A549 (cell line): ENCODE measurements around the gene ELP2.

ENCODE experiments used
- HDAC2 ChIP-seq: fragments of 200-600 bp; sonication (generic); IDR thresholded peaks from 2 replicates; pipeline ENCODE4 v1.6.1; 2016
- NFE2L2 ChIP-seq: fragments of 150-350 bp; conservative IDR thresholded peaks from 2 replicates; pipeline ENCODE4 v1.6.1; 2014; ENCODE audit warnings: low read length
- POLR2A ChIP-seq: IDR thresholded peaks from 2 replicates; pipeline ENCODE4 v1.6.1; 2012; ENCODE audit warnings: mild to moderate bottlenecking, low read length
- TF ChIP-seq, protein P1 (sequence below): IDR thresholded peaks from 2 replicates; pipeline ENCODE4 v1.6.1; 2012
- TF ChIP-seq, protein P2 (sequence below): fragments of >200 bp; sonication (Bioruptor Twin); formaldehyde crosslinking; IDR thresholded peaks from 3 replicates; pipeline ENCODE4 v1.5.1; 2016

DNA sequence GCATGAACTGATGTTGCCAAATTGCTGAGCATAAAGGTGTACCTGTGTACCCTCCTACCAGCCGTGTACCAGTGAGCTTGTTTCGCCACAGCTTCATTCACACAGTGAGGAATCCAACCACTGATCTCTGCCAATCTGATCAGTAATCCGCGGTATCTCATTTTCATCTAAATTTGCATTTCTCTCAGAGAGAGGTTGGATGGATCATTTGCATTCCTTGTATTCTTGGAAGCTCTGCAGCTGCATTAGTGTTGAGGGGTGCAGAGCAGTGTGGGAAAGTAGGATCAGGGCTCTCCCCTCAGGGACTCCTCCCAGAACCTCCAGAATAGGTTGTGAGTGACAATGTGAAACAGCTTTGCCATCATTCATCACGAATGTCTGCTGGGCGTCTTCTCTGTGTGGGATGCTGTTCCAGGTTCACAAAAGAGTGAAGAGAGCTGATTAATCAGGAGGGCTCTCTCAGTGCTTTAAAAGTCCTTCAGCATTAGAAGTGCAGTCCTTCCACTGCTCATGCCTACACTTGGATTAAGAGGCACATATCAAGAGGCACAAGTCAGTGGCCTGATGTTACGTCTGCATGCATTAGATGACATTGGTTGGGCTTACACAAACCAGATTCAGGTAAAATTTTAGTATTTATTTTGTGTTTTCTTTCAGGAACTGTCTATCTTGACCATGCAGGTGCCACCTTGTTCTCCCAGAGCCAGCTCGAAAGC is 65.1 kb downstream of the ELP2 start:
- TF ChIP-seq, protein P1, sequence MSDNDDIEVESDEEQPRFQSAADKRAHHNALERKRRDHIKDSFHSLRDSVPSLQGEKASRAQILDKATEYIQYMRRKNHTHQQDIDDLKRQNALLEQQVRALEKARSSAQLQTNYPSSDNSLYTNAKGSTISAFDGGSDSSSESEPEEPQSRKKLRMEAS, result no peak
- TF ChIP-seq, protein P2, sequence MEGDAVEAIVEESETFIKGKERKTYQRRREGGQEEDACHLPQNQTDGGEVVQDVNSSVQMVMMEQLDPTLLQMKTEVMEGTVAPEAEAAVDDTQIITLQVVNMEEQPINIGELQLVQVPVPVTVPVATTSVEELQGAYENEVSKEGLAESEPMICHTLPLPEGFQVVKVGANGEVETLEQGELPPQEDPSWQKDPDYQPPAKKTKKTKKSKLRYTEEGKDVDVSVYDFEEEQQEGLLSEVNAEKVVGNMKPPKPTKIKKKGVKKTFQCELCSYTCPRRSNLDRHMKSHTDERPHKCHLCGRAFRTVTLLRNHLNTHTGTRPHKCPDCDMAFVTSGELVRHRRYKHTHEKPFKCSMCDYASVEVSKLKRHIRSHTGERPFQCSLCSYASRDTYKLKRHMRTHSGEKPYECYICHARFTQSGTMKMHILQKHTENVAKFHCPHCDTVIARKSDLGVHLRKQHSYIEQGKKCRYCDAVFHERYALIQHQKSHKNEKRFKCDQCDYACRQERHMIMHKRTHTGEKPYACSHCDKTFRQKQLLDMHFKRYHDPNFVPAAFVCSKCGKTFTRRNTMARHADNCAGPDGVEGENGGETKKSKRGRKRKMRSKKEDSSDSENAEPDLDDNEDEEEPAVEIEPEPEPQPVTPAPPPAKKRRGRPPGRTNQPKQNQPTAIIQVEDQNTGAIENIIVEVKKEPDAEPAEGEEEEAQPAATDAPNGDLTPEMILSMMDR, result no peak
- TF ChIP-seq NFE2L2, result no peak
- TF ChIP-seq HDAC2, result no peak
- TF ChIP-seq POLR2A, result no peak
